Mammary epithelial cell (primary cell): ENCODE measurements around the gene DHH.

Experiments
- EZH2 ChIP-seq: IDR thresholded peaks from 2 replicates; pipeline ENCODE4 v1.6.1; 2012; ENCODE audit warnings: low read length, inconsistent platforms, borderline replicate concordance
- TF ChIP-seq, protein P1 (sequence below), 2 donors: IDR thresholded peaks in 1 of 2; conservative IDR thresholded peaks in 1 of 2; 2 replicates each; pipeline ENCODE4 v1.5.1; 2011 to 2012; ENCODE audit warnings: inconsistent platforms in 2 of 2, low read length in 2 of 2, mild to moderate bottlenecking in 2 of 2, control low read depth in 1 of 2, low read depth in 1 of 2; ENCODE audit not compliant: insufficient read depth in 1 of 2; ENCODE audit errors: extremely low read depth in 1 of 2

DNA sequence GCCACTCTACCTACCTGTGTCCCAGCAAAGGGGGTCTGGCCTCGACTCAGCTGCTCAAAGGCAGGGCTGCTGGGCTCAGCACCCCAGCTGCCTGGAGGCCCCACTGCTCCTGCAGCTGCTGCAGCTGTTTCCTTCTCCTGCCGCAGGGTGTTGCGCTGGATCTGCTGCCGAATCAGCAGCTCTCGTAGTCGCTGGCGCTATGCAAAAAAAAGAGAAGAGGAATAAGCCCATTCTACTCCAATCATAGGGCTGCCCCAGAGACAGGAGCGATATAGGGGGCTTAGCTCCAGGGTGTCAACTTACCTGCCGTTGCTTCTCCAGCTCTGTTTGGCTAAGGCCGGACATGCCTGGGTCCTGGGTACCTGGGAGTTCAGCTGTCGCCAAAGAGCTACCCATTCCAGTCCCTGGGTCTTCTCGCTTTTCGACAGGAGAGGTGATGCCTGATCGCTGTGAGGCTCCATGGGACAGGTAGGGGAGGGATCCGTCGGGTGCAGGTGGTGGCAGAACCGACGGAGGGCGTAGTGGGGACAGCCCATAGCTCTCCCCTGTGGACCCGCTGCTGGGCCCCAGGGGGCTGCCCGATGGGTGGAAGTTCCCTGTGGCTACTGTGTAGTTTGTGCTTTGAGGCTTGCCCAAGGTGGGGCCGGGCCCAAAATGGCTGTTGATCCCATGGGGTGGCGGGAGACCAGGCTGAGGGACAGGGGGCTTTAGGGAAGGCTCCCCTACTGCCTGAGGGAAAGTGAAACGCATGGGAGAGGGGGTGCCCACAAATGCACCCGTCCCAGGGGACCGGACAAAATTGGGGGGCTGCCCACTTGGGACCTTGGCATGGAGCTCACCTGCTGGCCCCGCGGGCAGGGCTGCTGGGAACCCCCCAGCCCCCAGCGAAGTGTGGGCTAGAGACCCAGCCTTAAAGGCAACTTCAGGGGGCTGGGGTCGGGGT lies 54.9 kb downstream of the DHH start:
- TF ChIP-seq, protein P1, sequence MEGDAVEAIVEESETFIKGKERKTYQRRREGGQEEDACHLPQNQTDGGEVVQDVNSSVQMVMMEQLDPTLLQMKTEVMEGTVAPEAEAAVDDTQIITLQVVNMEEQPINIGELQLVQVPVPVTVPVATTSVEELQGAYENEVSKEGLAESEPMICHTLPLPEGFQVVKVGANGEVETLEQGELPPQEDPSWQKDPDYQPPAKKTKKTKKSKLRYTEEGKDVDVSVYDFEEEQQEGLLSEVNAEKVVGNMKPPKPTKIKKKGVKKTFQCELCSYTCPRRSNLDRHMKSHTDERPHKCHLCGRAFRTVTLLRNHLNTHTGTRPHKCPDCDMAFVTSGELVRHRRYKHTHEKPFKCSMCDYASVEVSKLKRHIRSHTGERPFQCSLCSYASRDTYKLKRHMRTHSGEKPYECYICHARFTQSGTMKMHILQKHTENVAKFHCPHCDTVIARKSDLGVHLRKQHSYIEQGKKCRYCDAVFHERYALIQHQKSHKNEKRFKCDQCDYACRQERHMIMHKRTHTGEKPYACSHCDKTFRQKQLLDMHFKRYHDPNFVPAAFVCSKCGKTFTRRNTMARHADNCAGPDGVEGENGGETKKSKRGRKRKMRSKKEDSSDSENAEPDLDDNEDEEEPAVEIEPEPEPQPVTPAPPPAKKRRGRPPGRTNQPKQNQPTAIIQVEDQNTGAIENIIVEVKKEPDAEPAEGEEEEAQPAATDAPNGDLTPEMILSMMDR (conservative IDR thresholded peaks at IDR 0.05 in 1 of 2, IDR thresholded peaks at IDR 0.05 in 1 of 2; ENCODE audit: extremely low read depth in 1 of 2, insufficient read depth in 1 of 2, low read depth in 1 of 2, low read length in 2 of 2), result no peak
- TF ChIP-seq EZH2, result no peak
